GM18502 (cell line): ENCODE measurements around the gene MECR.

Experiments used
- ATAC-seq: cut with Tn5 transposase; IDR thresholded peaks from one replicate; pipeline ENCODE4 v1.9.1; 2021; ENCODE audit warnings: mild to moderate bottlenecking; ENCODE audit not compliant: unreplicated experiment, poor library complexity

MECR gene

GRCh38 chr1:29230553-29231378 is at the start of gene MECR:
Gene MECR, minus strand, starts transcription at chr1:29230934. Its CDS starts 28 bp downstream, at chr1:29230906.
- ATAC-seq, result peak; percentile 87

GRCh38 chr1:29279951-29280391 is 49.2 kb upstream of the MECR start:
- ATAC-seq, result no peak

- no peak for ATAC-seq
Measured at GRCh38 chr1:29279406-29279805, 48.7 kb upstream of the MECR start.

GRCh38 chr1:29278124-29278523 is 47.4 kb upstream of the MECR start:
- ATAC-seq, result no peak

- ATAC-seq, result no peak
Measured at GRCh38 chr1:29275435-29275834, 44.7 kb upstream of the MECR start.

- ATAC-seq, result no peak
Measured at GRCh38 chr1:29272147-29272907, 41.6 kb upstream of the MECR start.

GRCh38 chr1:29271724-29272123 is 41.0 kb upstream of the MECR start:
- no peak for ATAC-seq

GRCh38 chr1:29270929-29271521 is 40.3 kb upstream of the MECR start:
- no peak for ATAC-seq

GRCh38 chr1:29269382-29269781 is 38.6 kb upstream of the MECR start:
- no peak for ATAC-seq

GRCh38 chr1:29267321-29268070 is 36.8 kb upstream of the MECR start:
- ATAC-seq, result no peak

- ATAC-seq, result no peak
Measured at GRCh38 chr1:29266912-29267311, 36.2 kb upstream of the MECR start.

GRCh38 chr1:29264773-29265389 is 34.1 kb upstream of the MECR start:
- ATAC-seq, result no peak

GRCh38 chr1:29260531-29260930 is 29.8 kb upstream of the MECR start:
- ATAC-seq, result no peak

- ATAC-seq, result no peak
Measured at GRCh38 chr1:29259802-29260441, 29.2 kb upstream of the MECR start.

GRCh38 chr1:29258976-29259801 is 28.5 kb upstream of the MECR start:
- ATAC-seq, result no peak

- ATAC-seq, result no peak
Measured at GRCh38 chr1:29258189-29258975, 27.6 kb upstream of the MECR start.

GRCh38 chr1:29256979-29257804 is 26.5 kb upstream of the MECR start:
- ATAC-seq, result no peak
